IMR-90 (cell line): ENCODE measurements around the gene CAGE1. TPM values are rescaled to one million over a fixed set of nuclear protein-coding genes. Genes with fewer than 3 reads are reported as not detected.

Source experiments
- ATAC-seq: fragments of 200-7000 bp; cut with Tn5 transposase; 2 replicates; pipeline ENCODE4 v1.9.1; 2020; ENCODE audit warnings: low read depth, mild to moderate bottlenecking, moderate library complexity
- BruUV-seq: library from RNA; stranded (reverse); fragments of 400-500 nt; replicated peaks from 2 replicates; lab custom pipeline; 2021; lab: Mats Ljungman, UMichigan
- CTCF ChIA-PET: fragments of 300-600 bp; formaldehyde crosslinking; extraction: SDS; loops from one replicate; lab custom pipeline; 2021; ENCODE audit warnings: antibody characterized with exemption; lab: Yijun Ruan, JAX
- POLR2A ChIA-PET: fragments of 300-600 bp; sonication (Branson Sonifier 250); formaldehyde crosslinking; loops from one replicate; lab custom pipeline; 2022; ENCODE audit warnings: antibody characterized with exemption; ENCODE audit not compliant: unreplicated experiment; lab: Charles Lee
- DNase-seq: peaks from one replicate; pipeline ENCODE4 v3.0.0; 2013
- H2AFZ ChIP-seq: replicated peaks from 2 replicates; pipeline ENCODE3; 2013; ENCODE audit warnings: low read length, mild to moderate bottlenecking; ENCODE audit not compliant: poor library complexity
- H2AK5ac ChIP-seq: 2 replicates; pipeline ENCODE4 v1.6.1; 2013; ENCODE audit warnings: low read depth, low read length, inconsistent platforms
- H2AK9ac ChIP-seq: replicated peaks from 2 replicates; pipeline ENCODE3; 2013; ENCODE audit warnings: mild to moderate bottlenecking, low read depth, low read length, moderate library complexity; ENCODE audit not compliant: poor library complexity
- H2BK120ac ChIP-seq: 2 replicates; pipeline ENCODE4 v1.6.1; 2013; ENCODE audit warnings: low read depth, low read length, inconsistent platforms
- H2BK15ac ChIP-seq: 3 replicates; pipeline ENCODE4 v1.6.1; 2013; ENCODE audit warnings: low read depth, low read length, inconsistent platforms
- H2BK20ac ChIP-seq: 2 replicates; pipeline ENCODE4 v1.6.1; 2013; ENCODE audit warnings: low read depth, mild to moderate bottlenecking, inconsistent platforms, low read length, moderate library complexity
- H2BK5ac ChIP-seq: 2 replicates; pipeline ENCODE4 v1.6.1; 2013; ENCODE audit warnings: mild to moderate bottlenecking, low read depth, low read length, inconsistent platforms; ENCODE audit not compliant: poor library complexity, severe bottlenecking
- H3K14ac ChIP-seq: replicated peaks from 2 replicates; pipeline ENCODE4 v1.6.1; 2013; ENCODE audit warnings: low read depth, low read length, inconsistent platforms
- H3K18ac ChIP-seq: 2 replicates; pipeline ENCODE4 v1.6.1; 2013; ENCODE audit warnings: low read depth, low read length, control low read depth
- H3K23ac ChIP-seq: 2 replicates; pipeline ENCODE4 v1.6.1; 2013; ENCODE audit warnings: low read depth, low read length, inconsistent platforms
- H3K27ac ChIP-seq: 2 replicates; pipeline ENCODE4 v1.5.1; 2013; ENCODE audit warnings: mild to moderate bottlenecking, control low read depth, low read length; ENCODE audit not compliant: insufficient read depth
- H3K27me3 ChIP-seq: 2 replicates; pipeline ENCODE4 v1.6.1; 2013; ENCODE audit warnings: low read length; ENCODE audit not compliant: control insufficient read depth, insufficient read depth
- H3K36me3 ChIP-seq: 2 replicates; pipeline ENCODE4 v1.6.1; 2013; ENCODE audit warnings: low read length, mixed read lengths; ENCODE audit not compliant: control insufficient read depth, insufficient read depth
- H3K4ac ChIP-seq: 2 replicates; pipeline ENCODE4 v1.6.1; 2013; ENCODE audit warnings: low read depth, low read length, inconsistent platforms
- H3K4me1 ChIP-seq: 2 replicates; pipeline ENCODE4 v1.6.1; 2013; ENCODE audit warnings: low read length, mixed read lengths; ENCODE audit not compliant: control insufficient read depth, insufficient read depth
- H3K4me2 ChIP-seq: 2 replicates; pipeline ENCODE4 v1.6.1; 2013; ENCODE audit warnings: low read depth, mild to moderate bottlenecking, control low read depth, low read length, moderate library complexity
- H3K4me3 ChIP-seq: 2 replicates; pipeline ENCODE4 v1.5.1; 2013; ENCODE audit warnings: low read depth, mild to moderate bottlenecking, control low read depth, low read length, moderate library complexity; ENCODE audit not compliant: insufficient read depth
- H3K56ac ChIP-seq: 2 replicates; pipeline ENCODE4 v1.6.1; 2013; ENCODE audit warnings: low read length, inconsistent platforms; ENCODE audit not compliant: insufficient read depth; ENCODE audit errors: extremely low read depth
- H3K79me1 ChIP-seq, 2 experiments: 2 replicates each; pipeline ENCODE4 v1.6.1; 2013; ENCODE audit warnings: low read length in 2 of 2, inconsistent platforms in 1 of 2, low read depth in 1 of 2
- H3K9ac ChIP-seq: 2 replicates; pipeline ENCODE4 v1.6.1; 2013; ENCODE audit warnings: low read depth, low read length, control low read depth
- H3K9me1 ChIP-seq: 2 replicates; pipeline ENCODE4 v1.6.1; 2013; ENCODE audit warnings: low read length, inconsistent platforms; ENCODE audit not compliant: insufficient read depth
- H3K9me3 ChIP-seq: 2 replicates; pipeline ENCODE4 v1.6.1; 2013; ENCODE audit warnings: low read length; ENCODE audit not compliant: control insufficient read depth, insufficient read depth
- H4K20me1 ChIP-seq: 2 replicates; pipeline ENCODE4 v1.6.1; 2013; ENCODE audit warnings: low read length, inconsistent platforms; ENCODE audit not compliant: insufficient read depth
- H4K5ac ChIP-seq: 2 replicates; pipeline ENCODE4 v1.6.1; 2013; ENCODE audit warnings: mild to moderate bottlenecking, low read depth, low read length, control low read depth
- H4K8ac ChIP-seq, 2 experiments: 2 replicates each; pipeline ENCODE4 v1.6.1; 2013; ENCODE audit warnings: low read depth in 2 of 2, low read length in 2 of 2, control low read depth in 1 of 2, inconsistent platforms in 1 of 2
- H4K91ac ChIP-seq: 2 replicates; pipeline ENCODE4 v1.6.1; 2013; ENCODE audit warnings: low read depth, low read length, inconsistent platforms; ENCODE audit not compliant: insufficient read depth
- BHLHE40 ChIP-seq: fragments of 150-350 bp; IDR thresholded peaks from 2 replicates; pipeline ENCODE4 v1.6.1; 2016; ENCODE audit warnings: mild to moderate bottlenecking, low read depth, low read length
- FOS ChIP-seq: fragments of 150-350 bp; IDR thresholded peaks from 2 replicates; pipeline ENCODE4 v1.6.1; 2016; ENCODE audit warnings: low read depth, low read length
- MXI1 ChIP-seq: IDR thresholded peaks from 2 replicates; pipeline ENCODE4 v1.6.1; 2012; ENCODE audit warnings: low read depth, mild to moderate bottlenecking, low read length, moderate library complexity, borderline replicate concordance
- SMC3 ChIP-seq: fragments of 150-350 bp; IDR thresholded peaks from 2 replicates; pipeline ENCODE4 v1.6.1; 2016; ENCODE audit warnings: low read depth, mild to moderate bottlenecking, antibody characterized with exemption, low read length, moderate library complexity
- WGBS, 2 experiments: methylation state at CpG; one replicate each; pipeline versions ENCODE4 v1.1.5 to v1.1.7; 2013; ENCODE audit warnings: missing lambda C conversion rate in 2 of 2; ENCODE audit not compliant: insufficient read length in 1 of 2; ENCODE audit errors: extremely low coverage in 2 of 2; 5-methylcytosine and 5-hydroxymethylcytosine counted together
- dilution Hi-C: fragments of 300-500 bp; cut with HindIII; formaldehyde crosslinking; loops from one replicate; pipeline ENCODE4 v1.14.3; 2018; ENCODE audit warnings: low sequenced_read_pairs; ENCODE audit not compliant: unreplicated experiment
- in situ Hi-C: fragments of 300-500 bp; cut with MboI; formaldehyde crosslinking; loops from 3 replicates; pipeline ENCODE4 v1.14.3; 2019; ENCODE audit warnings: low sequenced_read_pairs, inconsistent platforms, mixed read lengths
- intact Hi-C: fragments of 100-400 bp; cut with micrococcal nuclease; formaldehyde crosslinking; loops from 2 replicates; pipeline ENCODE4 v1.10.0; 2022
- polyA plus RNA-seq, 3 experiments: library from polyadenylated mRNA; depleted of rRNA; stranded (reverse); fragments of >200 nt; gene quantifications; 2 replicates each; pipeline ENCODE4 v1.2.3, GENCODE V29; 2012; ENCODE audit warnings: low replicate concordance in 1 of 3
- total RNA-seq: library from RNA; depleted of rRNA; stranded (reverse); fragments of >200 nt; gene quantifications from 2 replicates; pipeline ENCODE4 v1.2.3, GENCODE V29; 2012; rRNA removed
- TF ChIP-seq, protein P1 (sequence below): fragments of 150-350 bp; IDR thresholded peaks from 2 replicates; pipeline ENCODE4 v1.6.1; 2017; ENCODE audit warnings: mild to moderate bottlenecking, antibody characterized with exemption, low read length, low read depth

The CAGE1 gene
- total and polyA plus RNA-seq, 2 of the 4 experiments (the other 2 are of a cell fraction): not detected

DNA sequence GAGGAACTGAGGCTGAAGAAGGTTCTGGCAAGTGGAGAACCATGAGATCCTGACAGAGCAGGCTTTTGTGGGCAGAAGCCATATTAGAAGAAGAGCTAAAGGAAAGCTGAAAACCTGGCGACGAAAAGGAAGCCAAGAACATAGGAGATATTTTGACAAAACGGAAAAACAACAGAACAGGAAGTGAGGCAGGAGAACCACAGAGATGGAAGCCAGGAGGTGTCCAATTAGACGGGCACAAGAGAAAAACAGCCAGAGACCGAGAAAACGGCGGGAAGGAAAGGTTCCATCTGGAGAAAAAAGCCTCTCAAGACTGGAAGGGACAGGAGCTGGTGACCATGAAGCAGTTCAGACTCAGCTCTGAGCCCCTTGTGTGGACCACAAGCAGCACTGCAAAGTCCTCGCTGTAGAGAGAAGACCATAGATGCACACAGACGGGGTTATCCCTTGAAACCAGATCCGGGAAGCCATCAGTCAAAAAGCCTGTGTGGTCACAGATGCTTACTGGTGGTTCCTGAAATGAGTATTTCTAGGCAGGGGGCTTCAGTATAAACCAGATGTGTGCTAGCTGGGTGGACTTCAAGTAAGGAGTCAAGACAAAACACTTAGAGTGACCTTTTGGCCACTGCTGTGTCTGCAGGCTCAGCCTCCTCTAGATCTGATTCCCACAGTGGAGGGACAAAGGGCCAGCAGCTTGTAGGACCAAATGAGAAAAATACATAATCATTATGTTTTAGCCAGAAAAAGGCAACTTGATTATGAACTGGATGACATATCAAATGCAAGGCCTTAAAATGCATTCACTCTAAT, 107.2 kb downstream of the CAGE1 start:
- Histone ChIP-seq H3K23ac (no peak overlapping the region), H3K4me1 (no peaks in the 10 kb centered on the region), H3K4me3 (no peak overlapping the region), H2BK120ac (no peak overlapping the region), H2AFZ (no peak overlapping the region), H3K27ac (no peak overlapping the region), H4K8ac (no peak overlapping the region), H2BK5ac (no peak overlapping the region), H4K91ac (no peak overlapping the region), H3K9me3 (no peaks in the 10 kb centered on the region), H2AK5ac (no peak overlapping the region), H3K14ac (no peak overlapping the region), H2BK20ac (no peak overlapping the region), H2AK9ac (no peak overlapping the region), H4K5ac (no peak overlapping the region), H3K36me3 (peaks cover 9% of the 10 kb centered on the region), H3K4me2 (no peak overlapping the region), H3K18ac (no peak overlapping the region), H2BK15ac (no peak overlapping the region), H3K27me3 (no peaks in the 10 kb centered on the region), H3K79me1 (no peaks in the 10 kb centered on the region; a peak in 1 of 4 replicates), H3K9me1 (no peaks in the 10 kb centered on the region), H4K20me1 (no peaks in the 10 kb centered on the region), H3K9ac (no peak overlapping the region), H3K4ac (no peak overlapping the region), H3K56ac (no peak overlapping the region)
- intact Hi-C loops (no loop called here), in situ Hi-C loops (loop anchor here (5.0 to 25.0 kb wide), 3 partner anchors 122 to 780 kb away; partner anchors contain the start of gene BLOC1S5), dilution Hi-C loops (no loop called here)
- CTCF ChIA-PET: interaction anchor here (0.6 kb wide), 1 partner anchor 216 kb away, joined by 4 read pairs; no protein-coding TSS in a partner anchor
- WGBS, 2 experiments: 89% methylated on average over 8 of the region's 10 CpGs; no CpG with 5 or more reads in 1 of the 2 experiments
- BruUV-seq: no TSS peak
- DNase-seq (no peak), ATAC-seq (no peak)
- TF ChIP-seq BHLHE40 (no peak), FOS (no peak), MXI1 (no peak), SMC3 (no peak)
- TF ChIP-seq, protein P1, sequence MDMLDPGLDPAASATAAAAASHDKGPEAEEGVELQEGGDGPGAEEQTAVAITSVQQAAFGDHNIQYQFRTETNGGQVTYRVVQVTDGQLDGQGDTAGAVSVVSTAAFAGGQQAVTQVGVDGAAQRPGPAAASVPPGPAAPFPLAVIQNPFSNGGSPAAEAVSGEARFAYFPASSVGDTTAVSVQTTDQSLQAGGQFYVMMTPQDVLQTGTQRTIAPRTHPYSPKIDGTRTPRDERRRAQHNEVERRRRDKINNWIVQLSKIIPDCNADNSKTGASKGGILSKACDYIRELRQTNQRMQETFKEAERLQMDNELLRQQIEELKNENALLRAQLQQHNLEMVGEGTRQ: no peak
- POLR2A ChIA-PET: no interaction called here

Other genes starting within 250 kb of the CAGE1 start
- 120 and 213 TPM in 2 replicates for gene SSR1, start 76.5 kb downstream of the CAGE1 start, total RNA-seq
- gene SSR1, start 76.5 kb downstream of the CAGE1 start, polyA plus RNA-seq (2012; rRNA removed): 110 and 115 TPM in 2 replicates
- 17.0 and 27.2 TPM in 2 replicates for gene RIOK1, start 66 bp upstream of the CAGE1 start, total RNA-seq
- 14.2 and 17.8 TPM in 2 replicates for gene RIOK1, start 66 bp upstream of the CAGE1 start, polyA plus RNA-seq (2012; rRNA removed)
- 20.1 and 23.6 TPM in 2 replicates for gene DSP, start 151.9 kb upstream of the CAGE1 start, total RNA-seq
- gene DSP, start 151.9 kb upstream of the CAGE1 start, polyA plus RNA-seq (2012; rRNA removed): 6.8 and 7.1 TPM in 2 replicates
- gene SNRNP48, start 200.5 kb upstream of the CAGE1 start, total RNA-seq: 5.2 and 9.4 TPM in 2 replicates
- 4.0 and 6.2 TPM in 2 replicates for gene SNRNP48, start 200.5 kb upstream of the CAGE1 start, polyA plus RNA-seq (2012; rRNA removed)